Endothelial cell of hepatic sinusoid (primary cell): ENCODE data around the gene CAMTA2.

ENCODE experiments used
- in situ Hi-C: cut with HindIII; loops from 2 replicates; pipeline ENCODE4 v1.10.0; 2017; ENCODE audit warnings: low sequenced_read_pairs

The CAMTA2 gene

DNA sequence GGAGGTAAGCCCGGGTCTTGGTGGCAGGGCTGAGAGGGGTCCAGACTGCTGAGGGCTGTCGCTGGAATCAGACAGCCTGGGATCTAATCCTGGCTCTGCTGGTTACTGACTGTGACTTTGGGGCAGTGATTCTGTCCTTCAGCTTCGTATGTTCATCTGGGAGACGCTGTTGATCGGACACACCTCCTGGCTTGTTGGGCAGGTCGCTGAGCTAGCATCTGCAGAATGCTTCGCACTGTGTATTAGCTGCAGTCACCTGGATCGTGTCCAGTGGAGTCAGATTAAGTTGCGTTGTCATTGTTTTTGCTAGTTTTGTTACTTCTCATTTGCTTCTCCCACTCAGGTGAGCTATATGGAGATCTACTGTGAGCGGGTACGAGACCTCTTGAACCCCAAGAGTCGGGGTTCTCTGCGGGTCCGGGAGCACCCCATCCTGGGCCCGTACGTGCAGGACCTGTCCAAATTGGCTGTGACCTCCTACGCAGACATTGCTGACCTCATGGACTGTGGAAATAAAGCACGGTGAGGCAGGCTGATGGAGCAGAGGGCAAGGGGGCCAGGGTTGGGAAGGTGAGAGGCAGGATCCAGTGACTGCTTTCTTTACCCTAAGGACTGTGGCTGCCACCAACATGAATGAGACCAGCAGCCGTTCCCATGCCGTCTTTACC, 14.8 kb upstream of the CAMTA2 start:
- in situ Hi-C loops: loop anchor here (5.0 kb wide), 1 partner anchor 55 kb away; the partner anchor contains the start of gene PFN1

- in situ Hi-C loops: loop anchor here (5.0 kb wide), 1 partner anchor 53 kb away; the partner anchor contains the start of gene PFN1
Measured at GRCh38 chr17:5000237-5000639, 12.8 kb upstream of the CAMTA2 start.

- in situ Hi-C loops: loop anchor here (5.0 kb wide), 1 partner anchor 52 kb away; the partner anchor contains the start of gene PFN1
Measured at GRCh38 chr17:4999430-5000093, 12.1 kb upstream of the CAMTA2 start.

GRCh38 chr17:4998732-4999429, 11.4 kb upstream of the CAMTA2 start:
- in situ Hi-C loops: no loop called here

GRCh38 chr17:4998027-4998731, 10.7 kb upstream of the CAMTA2 start:
- in situ Hi-C loops: no loop called here

DNA sequence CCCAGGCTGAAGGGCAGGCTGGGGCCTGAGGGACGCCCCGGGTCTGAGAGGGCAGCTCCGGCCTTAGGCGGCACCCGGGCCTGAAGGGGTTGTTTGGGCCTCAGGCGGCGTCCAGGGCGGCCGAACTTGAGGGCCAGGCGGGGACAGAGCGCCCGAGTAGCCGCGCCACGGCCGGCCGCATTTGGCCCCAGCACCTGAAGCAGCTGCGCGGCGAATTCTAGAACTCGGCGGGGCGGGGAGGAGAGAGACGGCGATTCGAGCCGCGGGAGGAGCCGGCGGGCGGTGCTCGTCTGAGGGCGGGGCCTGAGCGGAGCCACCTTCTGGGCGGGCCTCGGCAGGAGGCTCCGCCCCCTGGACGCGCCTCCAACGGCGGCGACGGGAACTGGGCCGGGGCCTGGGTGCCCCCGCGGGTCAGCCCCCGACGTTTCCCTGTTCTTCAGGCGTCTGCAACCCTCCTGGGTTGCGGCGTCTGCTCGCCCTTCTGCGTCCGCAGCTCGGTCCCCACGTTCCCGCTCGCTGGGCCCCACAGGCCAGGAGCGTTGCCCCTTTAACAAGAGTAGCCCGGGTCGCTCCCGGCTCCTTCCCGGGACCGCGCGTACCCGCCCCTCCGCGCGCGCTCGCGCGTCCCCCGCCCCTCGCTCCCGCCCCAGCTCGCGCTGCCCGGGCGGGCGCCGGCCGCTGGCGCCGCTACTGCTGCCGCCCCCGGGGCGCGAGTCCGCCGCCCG, 10.0 kb upstream of the CAMTA2 start, which contains the start of the genes INCA1 and KIF1C:
Gene INCA1 (minus strand): TSS at position 221 of the 725 bp plus-strand sequence. CDS start 3,085 bp downstream, outside the sequence.
Gene KIF1C (plus strand): TSS at position 649 of the 725 bp plus-strand sequence. CDS start 2,297 bp downstream, outside the sequence.
- in situ Hi-C loops: no loop called here

- in situ Hi-C loops: no loop called here
Measured at GRCh38 chr17:4994081-4994595, 6.7 kb upstream of the CAMTA2 start.

DNA sequence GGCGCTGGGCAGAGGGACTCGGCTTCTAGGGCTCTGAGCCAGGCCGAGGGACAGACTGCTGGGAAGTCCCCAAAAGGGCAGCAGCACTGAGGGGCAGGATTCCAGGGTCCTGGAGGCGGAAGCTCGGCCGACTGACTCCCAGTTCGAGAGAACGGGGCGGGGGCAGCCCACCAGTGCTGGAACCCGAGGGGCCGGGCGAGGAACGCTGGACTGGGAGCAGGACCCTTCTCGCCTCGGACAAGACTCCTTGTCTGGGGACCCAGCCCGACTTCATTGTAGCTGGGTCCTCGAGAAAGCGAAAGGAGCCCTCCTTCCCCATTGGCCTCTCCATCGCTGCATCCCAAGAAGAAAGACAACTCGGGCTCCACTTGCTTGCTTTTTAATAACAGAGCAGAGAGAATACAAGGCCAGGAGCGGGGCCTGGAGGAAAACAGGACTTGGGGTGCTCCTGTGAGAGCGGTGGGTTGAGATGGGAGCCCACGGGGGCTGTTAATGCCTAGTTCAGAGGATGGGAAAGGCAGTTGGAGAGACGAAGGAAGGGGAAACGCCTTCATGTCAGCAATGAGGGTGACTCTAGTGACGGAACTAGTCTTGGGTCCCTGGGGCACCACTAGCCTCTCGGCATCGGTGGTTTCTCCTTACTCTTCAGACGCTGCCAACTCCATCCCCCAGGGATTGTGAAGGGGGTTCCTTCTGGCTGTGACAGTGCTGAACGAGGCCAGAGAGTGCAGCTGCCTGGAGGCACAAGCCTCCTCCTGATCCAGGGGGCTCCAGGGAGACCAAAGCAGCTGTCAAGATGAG, 492 bp upstream of the CAMTA2 start:
- in situ Hi-C loops: no loop called here

GRCh38 chr17:4986403-4986802, 1.1 kb downstream of the CAMTA2 start:
- in situ Hi-C loops: no loop called here

DNA sequence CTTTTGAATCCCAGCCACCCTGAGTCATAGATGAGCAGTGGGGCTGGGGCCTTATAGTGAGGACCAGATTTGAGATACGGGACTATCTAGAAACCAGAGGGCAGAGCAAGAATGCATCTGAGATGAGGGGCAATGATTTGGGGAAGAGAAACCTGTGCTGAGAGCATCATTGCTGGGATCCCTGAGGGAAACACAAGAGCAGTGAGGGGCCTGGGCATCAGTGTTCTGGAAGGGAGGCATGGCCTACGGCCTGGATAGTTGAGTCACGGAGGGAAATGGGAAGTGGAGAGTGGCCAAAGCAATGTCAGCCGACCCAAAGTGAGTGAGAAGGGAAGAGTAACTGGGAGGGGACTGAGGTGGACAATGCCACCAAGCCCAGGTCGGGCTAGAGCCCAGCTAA, 5.2 kb downstream of the CAMTA2 start:
- in situ Hi-C loops: no loop called here

- in situ Hi-C loops: no loop called here
Measured at GRCh38 chr17:4980644-4981216, 6.7 kb downstream of the CAMTA2 start.

DNA sequence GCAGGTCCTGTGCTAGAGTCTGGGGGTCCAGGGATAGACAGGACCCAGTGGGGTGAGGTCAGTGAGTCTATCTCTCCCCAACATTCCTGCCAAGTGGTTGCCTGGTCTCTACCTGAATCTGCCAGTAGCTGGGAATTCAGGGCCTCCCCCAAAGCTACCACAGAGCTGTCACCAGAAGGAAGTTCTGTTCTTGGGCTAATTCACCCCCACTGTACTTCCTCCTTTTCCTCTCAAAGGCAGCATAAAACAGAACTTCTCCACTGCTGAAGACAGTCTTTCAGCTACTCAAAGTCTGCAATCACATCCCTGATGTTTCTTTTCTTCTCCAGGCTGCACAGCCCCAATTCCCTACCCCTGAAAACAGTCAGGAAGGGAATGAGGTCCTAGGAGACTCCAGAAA, 8.7 kb downstream of the CAMTA2 start:
- in situ Hi-C loops: no loop called here

DNA sequence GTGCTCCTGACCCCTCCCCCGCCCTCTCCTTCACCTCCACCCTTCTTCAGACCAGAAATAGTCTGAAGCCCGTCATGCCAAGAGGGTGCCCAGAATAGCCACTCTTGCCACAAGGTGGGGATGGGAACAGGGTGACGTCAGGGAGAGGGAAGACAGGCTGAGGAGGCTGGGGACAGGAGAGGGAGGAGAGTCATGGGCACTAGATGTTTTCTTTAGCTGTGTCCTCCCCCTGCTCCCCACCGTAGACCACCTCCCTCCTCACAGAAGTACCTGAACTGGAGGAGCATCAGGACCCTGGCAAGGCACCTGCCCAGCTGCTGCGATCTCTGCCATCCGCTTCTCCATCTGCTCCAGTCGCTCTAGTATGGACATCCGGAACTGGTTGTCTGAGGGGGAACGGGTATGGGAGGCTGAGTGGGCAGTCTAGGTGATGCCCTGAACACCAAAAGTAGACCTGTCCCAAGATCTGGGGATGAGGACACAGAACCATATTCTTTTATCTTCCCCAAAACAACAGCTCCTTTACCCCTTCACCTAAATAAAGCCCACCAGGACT, 13.3 kb downstream of the CAMTA2 start:
- in situ Hi-C loops: no loop called here

DNA sequence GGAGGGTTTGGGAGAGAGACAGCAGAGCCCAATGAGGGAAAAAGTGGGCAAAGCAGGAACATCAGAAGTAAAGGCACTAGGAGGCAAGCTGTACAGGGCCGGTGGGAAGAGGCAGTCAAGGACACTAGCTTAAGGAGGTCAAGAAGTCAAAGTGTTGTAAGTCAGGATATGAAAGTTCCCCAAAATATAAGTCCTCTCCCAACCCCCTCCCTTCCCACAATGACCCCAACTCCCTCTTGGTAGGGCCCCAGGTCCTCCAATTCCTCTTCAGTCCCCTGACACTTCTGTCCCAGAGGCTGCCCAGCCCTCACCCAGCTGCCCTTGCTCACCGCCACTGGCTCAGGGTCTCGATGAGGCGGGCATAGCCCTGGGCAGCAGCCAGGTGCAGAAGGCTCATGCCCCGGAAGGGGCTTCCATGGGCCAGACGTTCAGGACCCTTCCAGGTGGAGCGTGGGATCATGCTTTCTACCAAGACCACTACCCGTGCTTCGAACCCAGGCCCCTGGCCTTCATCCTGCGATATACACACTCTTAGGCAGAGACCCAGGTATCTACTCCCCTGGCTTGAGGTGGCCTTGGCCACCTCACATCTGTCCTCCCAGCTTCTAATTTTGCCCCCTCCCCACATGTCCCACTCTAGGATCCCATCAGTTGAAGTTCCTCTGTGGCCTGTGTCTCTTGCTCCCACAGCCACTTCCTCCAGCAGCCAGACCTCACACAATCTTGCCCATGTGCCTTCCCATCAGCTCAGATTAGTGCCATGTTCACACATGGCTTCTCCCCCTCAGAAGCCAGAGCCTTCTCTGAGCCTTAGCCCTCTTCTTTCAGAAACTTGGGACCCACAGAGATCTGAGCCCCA, 14.0 kb downstream of the CAMTA2 start:
- in situ Hi-C loops: no loop called here

GRCh38 chr17:4972752-4973151, 14.7 kb downstream of the CAMTA2 start:
- in situ Hi-C loops: no loop called here

DNA sequence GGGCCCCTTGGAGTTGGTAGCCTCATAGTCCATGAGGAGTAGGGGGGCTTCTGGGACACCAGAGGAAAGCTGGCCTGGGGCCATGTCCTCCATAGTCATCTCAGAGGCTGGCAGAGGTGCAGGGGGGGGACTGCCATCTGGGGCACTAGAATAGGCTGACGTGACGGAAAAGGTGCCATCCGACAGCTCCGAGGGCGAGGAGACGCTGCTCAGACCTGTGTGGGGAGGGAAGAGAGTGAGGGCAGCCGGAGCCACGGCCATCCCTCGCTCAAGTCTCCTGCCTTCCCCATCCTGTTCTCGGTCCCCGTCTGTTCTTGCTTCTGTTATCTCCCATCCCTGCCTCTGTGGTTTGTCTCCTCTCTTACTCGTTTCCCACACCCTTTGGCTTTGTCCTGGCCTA, 15.2 kb downstream of the CAMTA2 start:
- in situ Hi-C loops: no loop called here

- in situ Hi-C loops: no loop called here
Measured at GRCh38 chr17:4971826-4972225, 15.6 kb downstream of the CAMTA2 start.

DNA sequence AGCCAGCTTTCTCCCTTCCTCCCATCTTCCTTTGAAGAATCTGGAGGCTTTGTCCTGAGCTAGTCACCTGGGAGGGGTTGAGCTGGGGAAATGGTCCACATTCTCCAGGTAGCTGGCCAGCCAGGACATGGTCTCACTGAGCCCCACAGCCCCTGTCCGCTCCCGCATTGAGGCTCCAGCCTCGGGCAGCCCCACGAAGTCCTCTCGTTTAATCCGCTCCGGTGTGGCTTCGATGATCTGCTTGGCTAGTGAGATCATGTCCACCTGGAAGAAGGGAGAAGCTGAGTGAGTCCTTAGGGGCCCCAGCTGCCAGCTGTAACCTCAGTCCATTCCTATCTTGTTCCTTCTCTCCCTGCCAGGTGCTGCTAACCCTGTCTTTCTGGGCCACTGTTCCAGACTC, 17.2 kb downstream of the CAMTA2 start:
- in situ Hi-C loops: no loop called here
